Measurements from ENCODE around the gene GSK3A. TPM values are rescaled to one million over a fixed set of nuclear protein-coding genes. Genes with fewer than 3 reads are reported as not detected.

The GSK3A gene
- total and polyA plus RNA-seq, 7 experiments from 2014 or later: 11.4 to 52.0 (median 30.6) TPM

GRCh38 chr19:42184401-42184861, 58.0 kb downstream of the GSK3A start:
- Histone ChIP-seq H3K4me1 (ENCODE audit: control insufficient read depth in 2 of 2, insufficient read depth in 2 of 2, low read length in 2 of 2) (peaks cover 25 to 29% of the 10 kb centered on the region in 2 donors), H3K4me3 (ENCODE audit: low read length) (no peak overlapping the region), H3K36me3 (ENCODE audit: control insufficient read depth in 2 of 3, insufficient read depth in 3 of 3, low read length in 3 of 3) (no peaks in the 10 kb centered on the region), H3K9me3 (ENCODE audit: control insufficient read depth in 2 of 3, low read length in 3 of 3) (no peaks in the 10 kb centered on the region), H3K27ac (ENCODE audit: low read depth, low read length) (no peak overlapping the region), H3K27me3 (ENCODE audit: control insufficient read depth in 2 of 2, insufficient read depth in 2 of 2, low read length in 2 of 2) (no peaks in the 10 kb centered on the region)
- Mint-ChIP-seq H3K9me3 (no peaks in the 10 kb centered on the region), H3K27ac (peak overlapping the region; percentile 41 to 73 (median 65)), H3K36me3 (peaks cover 0 to 2% (median 0%) of the 10 kb centered on the region in 5 donors), H3K4me1 (peaks cover 43 to 62% (median 52%) of the 10 kb centered on the region in 7 donors), H3K4me3 (peak overlapping the region in 7 of 10 donors; percentile 28 to 71 (median 55)), H3K27me3 (peaks cover 0 to 16% (median 0%) of the 10 kb centered on the region in 5 donors)
- ChIA-PET CTCF (interaction anchor here (0.6 to 4.0 kb wide), 7 partner anchors 14 to 176 kb away, joined by 3 to 18 read pairs (median 5); partner anchors contain the start of gene POU2F2), POLR2A (interaction anchor here (0.8 to 2.1 kb wide), 2 partner anchors 14 to 32 kb away, joined by 3 to 9 read pairs; no protein-coding TSS in a partner anchor)
- intact Hi-C loops (cut with micrococcal nuclease): loop anchor here (1.0 to 2.0 kb wide), 5 partner anchors 14 to 76 kb away; partner anchors contain the start of gene GSK3A (in 1 of the 2)
- peak; percentile 68 for ATAC-seq
- DNase-seq: peak; percentile 29 to 76 (median 51)

Other genes starting within 250 kb of the GSK3A start
- gene ATP1A3, start 248.4 kb downstream of the GSK3A start, total RNA-seq: 1 to 10 TPM; 1.3 to 5.0 (median 2.9) TPM
- 1 to 10 TPM in 1 of 2 donors, under 1 TPM in 1; 0.54 to 2.7 TPM for gene ATP1A3, start 248.4 kb downstream of the GSK3A start, polyA plus RNA-seq
- 1 to 10 TPM in 2 of 5 experiments, under 1 TPM in 3; 0.57 to 3.5 (median 0.86) TPM for gene GRIK5, start 172.4 kb downstream of the GSK3A start, total RNA-seq
- under 1 TPM in 1 of 2 donors, not detected in 1; 0.09 TPM for gene GRIK5, start 172.4 kb downstream of the GSK3A start, polyA plus RNA-seq
- gene ZNF574, start 166.4 kb downstream of the GSK3A start, total RNA-seq: 10 to 100 TPM; 17.6 to 26.7 (median 20.9) TPM
- gene ZNF574, start 166.4 kb downstream of the GSK3A start, polyA plus RNA-seq: 10 to 100 TPM; 11.2 to 32.8 TPM
- 10 to 100 TPM; 31.5 to 91.3 (median 73.4) TPM for gene POU2F2, start 110.2 kb downstream of the GSK3A start, total RNA-seq
- 1 to 10 TPM; 2.2 to 7.6 TPM for gene POU2F2, start 110.2 kb downstream of the GSK3A start, polyA plus RNA-seq
- gene DEDD2, start 24.9 kb downstream of the GSK3A start, total RNA-seq: 100 to 1,000 TPM in 1 of 5 experiments, 10 to 100 TPM in 4; 47.9 to 104 (median 65.8) TPM
- gene DEDD2, start 24.9 kb downstream of the GSK3A start, polyA plus RNA-seq: 100 to 1,000 TPM; 132 to 208 TPM
- 10 to 100 TPM in 4 of 5 experiments, 1 to 10 TPM in 1; 8.6 to 25.2 (median 22.7) TPM for gene ZNF526, start 22.3 kb downstream of the GSK3A start, total RNA-seq
- gene ZNF526, start 22.3 kb downstream of the GSK3A start, polyA plus RNA-seq: 10 to 100 TPM in 1 of 2 donors, 1 to 10 TPM in 1; 4.0 to 11.8 TPM
- 100 to 1,000 TPM in 1 of 5 experiments, 10 to 100 TPM in 4; 42.5 to 105 (median 51.8) TPM for gene ERF, start 12.5 kb upstream of the GSK3A start, total RNA-seq
- gene ERF, start 12.5 kb upstream of the GSK3A start, polyA plus RNA-seq: 10 to 100 TPM in 1 of 2 donors, 1 to 10 TPM in 1; 2.8 to 10.8 TPM
- 100 to 1,000 TPM in 3 of 5 experiments, 10 to 100 TPM in 2; 90.4 to 134 (median 102) TPM for gene CIC, start 26.6 kb upstream of the GSK3A start, total RNA-seq
- gene CIC, start 26.6 kb upstream of the GSK3A start, polyA plus RNA-seq: 1 to 10 TPM; 1.5 to 2.6 TPM
- gene PRR19, start 59.5 kb upstream of the GSK3A start, total RNA-seq: under 1 TPM in 4 of 5 experiments, not detected in 1; 0.32 to 0.68 (median 0.38) TPM
- gene PRR19, start 59.5 kb upstream of the GSK3A start, polyA plus RNA-seq: under 1 TPM; 0.48 to 0.61 TPM
- gene PAFAH1B3, start 60.0 kb upstream of the GSK3A start, total RNA-seq: 10 to 100 TPM; 11.7 to 36.9 (median 16.9) TPM
- 10 to 100 TPM; 52.6 to 73.4 TPM for gene PAFAH1B3, start 60.0 kb upstream of the GSK3A start, polyA plus RNA-seq
- not detected for gene TMEM145, start 70.7 kb upstream of the GSK3A start, total RNA-seq
- not detected for gene TMEM145, start 70.7 kb upstream of the GSK3A start, polyA plus RNA-seq
- 1 to 10 TPM; 6.7 to 9.3 (median 8.6) TPM for gene MEGF8, start 83.0 kb upstream of the GSK3A start, total RNA-seq
- gene MEGF8, start 83.0 kb upstream of the GSK3A start, polyA plus RNA-seq: under 1 TPM; 0.40 TPM
- under 1 TPM in 1 of 5 experiments, not detected in 4; 0.75 TPM for gene CNFN, start 147.7 kb upstream of the GSK3A start, total RNA-seq
- gene CNFN, start 147.7 kb upstream of the GSK3A start, polyA plus RNA-seq: under 1 TPM in 1 of 2 donors, not detected in 1; 0.52 TPM
- 10 to 100 TPM; 15.8 to 35.4 (median 28.3) TPM for gene LIPE, start 184.8 kb upstream of the GSK3A start, total RNA-seq
- 1 to 10 TPM; 7.0 to 9.8 TPM for gene LIPE, start 184.8 kb upstream of the GSK3A start, polyA plus RNA-seq
- gene CXCL17, start 200.3 kb upstream of the GSK3A start, total RNA-seq: not detected
- gene CXCL17, start 200.3 kb upstream of the GSK3A start, polyA plus RNA-seq: under 1 TPM in 1 of 2 donors, not detected in 1; 0.30 TPM

All from naive thymus-derived CD4-positive, alpha-beta T cell (primary cell).